B cell (primary cell): Measurements from ENCODE around the gene TMOD1.

ENCODE experiments used
- CTCF ChIP-seq: fragments of 200-600 bp; IDR thresholded peaks from one replicate; pipeline ENCODE4 v1.8.0; 2022; ENCODE audit warnings: antibody characterized with exemption, mild to moderate bottlenecking
- EZH2 ChIP-seq: IDR thresholded peaks from 2 replicates; pipeline ENCODE4 v1.6.1; 2012; ENCODE audit warnings: borderline replicate concordance, low read depth, mild to moderate bottlenecking, moderate library complexity, low read length; ENCODE audit not compliant: insufficient read depth, poor library complexity, severe bottlenecking

GRCh38 chr9:97517331-97518089, 16.0 kb downstream of the TMOD1 start:
- no peak for TF ChIP-seq CTCF
- TF ChIP-seq EZH2, result no peak
